Ammon's horn (tissue), 1 donor: Measurements from ENCODE around the gene SERPINA6.
"Not testable (repeated sequence)": the region's sequence is repeated elsewhere in the genome, so short reads cannot be mapped to it uniquely, and the experiment has no call there.

Experiments
- DNase-seq: peaks from one replicate; pipeline ENCODE4 v3.0.0-alpha.2; 2016; ENCODE audit warnings: low spot score

The SERPINA6 gene

GRCh38 chr14:94321421-94322271, 1.5 kb downstream of the SERPINA6 start:
- no peak for DNase-seq

GRCh38 chr14:94320243-94320642, 2.9 kb downstream of the SERPINA6 start:
- DNase-seq: no peak

GRCh38 chr14:94317259-94317658, 5.9 kb downstream of the SERPINA6 start:
- DNase-seq: no peak

GRCh38 chr14:94316692-94317091, 6.4 kb downstream of the SERPINA6 start:
- no peak for DNase-seq

GRCh38 chr14:94314890-94315289, 8.2 kb downstream of the SERPINA6 start:
- DNase-seq: no peak

- DNase-seq: no peak
Measured at GRCh38 chr14:94313991-94314655, 9.0 kb downstream of the SERPINA6 start.

- no peak for DNase-seq
Measured at GRCh38 chr14:94312481-94313246, 10.5 kb downstream of the SERPINA6 start.

- no peak for DNase-seq
Measured at GRCh38 chr14:94310248-94310647, 12.9 kb downstream of the SERPINA6 start.

GRCh38 chr14:94309721-94310120, 13.4 kb downstream of the SERPINA6 start:
- no peak for DNase-seq

GRCh38 chr14:94307410-94307992, 15.6 kb downstream of the SERPINA6 start:
- DNase-seq: no peak

- DNase-seq: no peak
Measured at GRCh38 chr14:94306047-94306978, 16.8 kb downstream of the SERPINA6 start.

- no peak for DNase-seq
Measured at GRCh38 chr14:94305620-94306019, 17.5 kb downstream of the SERPINA6 start.

- DNase-seq: no peak
Measured at GRCh38 chr14:94304243-94304642, 18.9 kb downstream of the SERPINA6 start.

GRCh38 chr14:94303111-94303510, 20.0 kb downstream of the SERPINA6 start:
- no peak for DNase-seq

- DNase-seq: no peak
Measured at GRCh38 chr14:94298130-94298529, 25.0 kb downstream of the SERPINA6 start.

- DNase-seq: not testable (repeated sequence)
Measured at GRCh38 chr14:94296181-94296545, 27.0 kb downstream of the SERPINA6 start.

GRCh38 chr14:94295360-94296180, 27.6 kb downstream of the SERPINA6 start:
- no peak for DNase-seq

GRCh38 chr14:94293578-94293924, 29.6 kb downstream of the SERPINA6 start:
- DNase-seq: no peak

GRCh38 chr14:94292872-94293577, 30.1 kb downstream of the SERPINA6 start, which contains the start of gene SERPINA10:
SERPINA10 (minus strand) TSS chr14:94293268; CDS start chr14:94290593, 2,675 bp downstream.
- no peak for DNase-seq

- no peak for DNase-seq
Measured at GRCh38 chr14:94292526-94292871, 30.6 kb downstream of the SERPINA6 start.
